GM23248 (cell line): ENCODE results near the gene C11orf16. TPM values are rescaled to one million over a fixed set of nuclear protein-coding genes. Genes with fewer than 3 reads are reported as not detected.
A peak's percentile ranks its signal among the peaks of the same experiment; 100 is the strongest.

Experiments used
- DNase-seq: peaks from one replicate; pipeline ENCODE4 v3.0.0-alpha.2; 2015
- H2AFZ ChIP-seq: fragments of 200-600 bp; sonication (generic); 2 replicates; pipeline ENCODE4 v1.6.1; 2016; ENCODE audit warnings: antibody characterized with exemption
- H3F3A ChIP-seq: fragments of 200-600 bp; sonication (generic); 2 replicates; pipeline ENCODE4 v1.6.1; 2016; ENCODE audit warnings: mild to moderate bottlenecking, antibody characterized with exemption, mixed run types; ENCODE audit not compliant: insufficient read depth
- H3K27ac ChIP-seq: fragments of 200-600 bp; sonication (generic); 2 replicates; pipeline ENCODE4 v1.5.1; 2016; ENCODE audit warnings: mild to moderate bottlenecking
- H3K27me3 ChIP-seq: fragments of 200-600 bp; sonication (generic); replicated peaks from 2 replicates; pipeline ENCODE4 v1.6.1; 2016; ENCODE audit warnings: mild to moderate bottlenecking; ENCODE audit not compliant: insufficient read depth
- H3K36me3 ChIP-seq: fragments of 200-600 bp; sonication (generic); 2 replicates; pipeline ENCODE4 v1.6.1; 2016; ENCODE audit warnings: low read depth, mild to moderate bottlenecking
- H3K4me1 ChIP-seq: fragments of 200-600 bp; sonication (generic); 2 replicates; pipeline ENCODE4 v1.6.1; 2016; ENCODE audit warnings: mild to moderate bottlenecking; ENCODE audit not compliant: insufficient read depth
- H3K4me2 ChIP-seq: fragments of 200-600 bp; sonication (generic); one replicate; pipeline ENCODE4 v1.6.1; 2016; ENCODE audit warnings: mild to moderate bottlenecking; ENCODE audit not compliant: unreplicated experiment
- H3K4me3 ChIP-seq: fragments of 200-600 bp; sonication (generic); 2 replicates; pipeline ENCODE4 v1.5.1; 2016; ENCODE audit warnings: mild to moderate bottlenecking
- H3K79me2 ChIP-seq: fragments of 200-600 bp; sonication (generic); 2 replicates; pipeline ENCODE4 v1.6.1; 2016; ENCODE audit warnings: mild to moderate bottlenecking; ENCODE audit not compliant: insufficient read depth
- H3K9ac ChIP-seq: fragments of 200-600 bp; sonication (generic); 2 replicates; pipeline ENCODE4 v1.6.1; 2016; ENCODE audit warnings: mild to moderate bottlenecking
- H3K9me2 ChIP-seq: fragments of 200-600 bp; sonication (generic); 2 replicates; pipeline ENCODE4 v1.6.1; 2016; ENCODE audit warnings: mixed run types, mild to moderate bottlenecking, moderate library complexity; ENCODE audit not compliant: insufficient read depth
- H3K9me3 ChIP-seq: fragments of 200-600 bp; sonication (generic); one replicate; pipeline ENCODE4 v1.6.1; 2017; ENCODE audit warnings: low read depth
- H4K20me1 ChIP-seq: fragments of 200-600 bp; sonication (generic); 2 replicates; pipeline ENCODE4 v1.6.0; 2016; ENCODE audit not compliant: insufficient read depth
- EZH2 ChIP-seq: fragments of 200-600 bp; sonication (generic); IDR thresholded peaks from 2 replicates; pipeline ENCODE4 v1.6.1; 2018; ENCODE audit warnings: antibody characterized with exemption, mild to moderate bottlenecking; ENCODE audit not compliant: insufficient read depth, poor library complexity, severe bottlenecking
- EZH2phosphoT487 ChIP-seq: fragments of 200-600 bp; sonication (generic); IDR thresholded peaks from 2 replicates; pipeline ENCODE4 v1.6.1; 2018; ENCODE audit warnings: antibody characterized with exemption, moderate library complexity, mild to moderate bottlenecking, low read depth; ENCODE audit not compliant: insufficient read depth
- WGBS, 2 experiments: methylation state at CpG; one replicate each; pipeline ENCODE4 v1.1.6; 2015 to 2017; ENCODE audit warnings: low lambda C conversion rate in 2 of 2, low coverage in 1 of 2; ENCODE audit errors: missing lambda C conversion rate in 2 of 2; 5-methylcytosine and 5-hydroxymethylcytosine counted together
- in situ Hi-C: fragments of 300-500 bp; cut with MboI; formaldehyde crosslinking; loops from 2 replicates; pipeline ENCODE4 v1.15.0; 2020
- polyA plus RNA-seq: library from polyadenylated mRNA; unstranded; fragments of >200 nt; fragmentation: Nextera tagmentation; extraction: Ambion mirVana; gene quantifications from 2 replicates; pipeline ENCODE4 v1.2.1, GENCODE V29; 2016
- total RNA-seq: library from RNA; depleted of rRNA; stranded (reverse); fragments of >200 nt; shearing (Covaris generic); gene quantifications from 2 replicates; pipeline ENCODE4 v1.2.3, GENCODE V29; 2014

The C11orf16 gene
- total and polyA plus RNA-seq, 2 experiments from 2014 or later = not detected

DNA sequence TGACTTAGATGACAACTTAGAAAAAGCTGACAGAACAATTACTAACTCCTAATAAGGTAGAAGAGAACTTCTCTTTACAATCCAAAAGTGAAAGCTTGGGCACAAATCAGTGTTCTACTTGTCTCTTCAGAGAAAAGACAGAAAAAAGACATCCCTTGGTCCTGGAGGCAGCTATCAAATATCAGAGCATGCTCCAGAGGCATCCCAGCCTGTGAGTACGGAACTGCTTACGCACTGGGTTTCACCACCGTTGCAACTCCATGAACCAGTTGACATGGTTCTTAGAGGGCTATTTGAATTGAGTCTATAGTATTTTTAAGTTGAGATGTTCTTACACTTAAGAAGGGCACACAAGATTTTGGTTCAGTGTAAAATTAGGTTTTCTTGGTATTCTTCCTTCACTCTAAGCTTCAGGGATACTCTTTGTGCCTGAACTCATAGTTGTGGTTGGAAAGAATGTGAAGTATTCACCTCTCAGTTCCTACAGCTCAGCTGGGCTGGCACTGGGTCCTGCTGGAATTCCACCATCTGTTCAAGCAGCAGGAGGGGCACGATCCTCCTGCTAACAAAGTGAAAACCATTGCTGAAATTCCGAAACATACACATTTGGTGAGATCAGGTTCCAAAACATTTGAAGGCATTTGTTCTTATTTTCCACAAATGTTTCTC lies 15.5 kb downstream of the C11orf16 start:
- peak; percentile 86 for DNase-seq
- Histone ChIP-seq H3F3A (peaks cover 23% of the 10 kb centered on the region), H3K9ac (peak overlapping the region; percentile 49), H3K4me3 (peak overlapping the region; percentile 55), H3K79me2 (peaks cover 23% of the 10 kb centered on the region), H3K4me1 (peaks cover 36% of the 10 kb centered on the region), H3K9me2 (no peaks in the 10 kb centered on the region), H3K36me3 (peaks cover 33% of the 10 kb centered on the region; the same call in 1 of the 2 replicates), H3K4me2 (peak overlapping the region; percentile 63), H2AFZ (peak overlapping the region; percentile 6; the same call in 1 of the 2 replicates), H4K20me1 (no peaks in the 10 kb centered on the region), H3K27ac (peak overlapping the region; percentile 73), H3K9me3 (no peaks in the 10 kb centered on the region), H3K27me3 (no peaks in the 10 kb centered on the region)
- in situ Hi-C loops = no loop called here
- TF ChIP-seq EZH2phosphoT487 (no peak), EZH2 (no peak)
- 49 to 51% methylated on average over 5 of the region's 5 CpGs for WGBS, 2 experiments

DNA sequence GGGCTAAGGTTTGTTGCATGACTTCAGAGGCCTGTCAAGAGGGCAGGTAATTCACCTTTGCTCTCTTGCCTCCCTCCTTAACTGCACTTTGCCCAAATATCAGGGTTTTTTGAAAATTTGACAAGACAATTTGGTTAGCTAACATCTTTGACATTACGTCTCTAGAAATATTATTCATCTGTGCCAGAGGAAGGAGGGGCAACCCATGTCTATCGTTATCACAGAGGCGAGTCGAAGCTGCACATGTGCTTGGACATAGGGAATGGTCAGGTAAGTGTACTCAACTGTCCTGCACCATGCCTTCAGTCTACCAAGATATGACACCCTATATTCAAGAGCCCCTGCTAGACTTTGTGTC lies 18.1 kb downstream of the C11orf16 start:
- H3K9me2 ChIP-seq = no peaks in the 10 kb centered on the region
- no peaks in the 10 kb centered on the region for H3K27me3 ChIP-seq
- in situ Hi-C loops = no loop called here
- 75 to 80% methylated on average over 4 of the region's 4 CpGs for WGBS, 2 experiments
- H3K27ac ChIP-seq = no peak overlapping the region
- no peak for DNase-seq
- peaks cover 23% of the 10 kb centered on the region for H3F3A ChIP-seq
- H3K79me2 ChIP-seq = peaks cover 29% of the 10 kb centered on the region
- peaks cover 44% of the 10 kb centered on the region for H3K4me1 ChIP-seq
- H4K20me1 ChIP-seq = no peaks in the 10 kb centered on the region
- H2AFZ ChIP-seq = no peak overlapping the region
- H3K36me3 ChIP-seq = 0 out of 2 replicates have a peak, but pooled peaks cover 15% of the 10 kb centered on the region
- no peak overlapping the region for H3K9ac ChIP-seq
- no peak for TF ChIP-seq EZH2phosphoT487
- no peak for TF ChIP-seq EZH2
- H3K4me3 ChIP-seq = no peak overlapping the region
- H3K9me3 ChIP-seq = no peaks in the 10 kb centered on the region
- no peak overlapping the region for H3K4me2 ChIP-seq

DNA sequence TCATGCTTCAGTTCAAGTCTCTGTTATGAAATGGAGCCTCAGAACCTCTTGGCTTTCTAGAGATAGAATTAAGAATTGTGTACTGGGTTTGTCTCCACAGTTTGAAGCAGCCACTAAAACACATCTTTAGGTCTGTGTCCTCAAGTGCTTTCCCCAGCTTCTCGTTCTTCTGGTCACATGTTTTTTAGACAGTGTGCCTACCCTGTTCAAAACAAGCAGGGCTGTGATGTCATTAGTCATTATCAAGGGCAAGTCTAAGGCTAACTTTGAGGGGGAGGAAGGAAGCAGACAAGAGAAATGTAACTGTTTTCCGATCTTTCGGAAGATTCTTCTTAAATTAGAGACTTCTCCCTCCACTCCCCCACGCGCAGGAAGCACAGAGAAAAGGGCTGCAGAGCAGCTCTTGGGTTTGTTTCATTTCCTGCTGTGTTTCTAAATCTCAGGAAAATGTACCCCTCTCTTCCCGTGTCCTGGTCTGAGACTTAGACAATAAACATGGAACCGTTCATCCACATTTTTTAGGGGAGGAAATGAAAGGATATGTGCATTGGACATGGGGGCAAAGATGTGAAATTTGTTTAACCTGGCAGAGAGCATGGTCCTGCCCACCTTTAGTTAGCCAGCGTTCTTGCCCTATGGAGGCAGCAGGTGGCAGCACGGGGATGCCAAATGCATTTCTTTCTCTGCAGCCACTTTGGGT lies 18.6 kb downstream of the C11orf16 start:
- H3K36me3 ChIP-seq = 0 out of 2 replicates have a peak, but pooled peaks cover 14% of the 10 kb centered on the region
- no peaks in the 10 kb centered on the region for H3K27me3 ChIP-seq
- in situ Hi-C loops = no loop called here
- no peaks in the 10 kb centered on the region for H4K20me1 ChIP-seq
- H3F3A ChIP-seq = peaks cover 23% of the 10 kb centered on the region
- H3K4me1 ChIP-seq = peaks cover 46% of the 10 kb centered on the region
- no peak for TF ChIP-seq EZH2
- no peak for TF ChIP-seq EZH2phosphoT487
- 0 out of 2 replicates have a peak overlapping the region, but pooled peaks have one; percentile 21 for H3K4me3 ChIP-seq
- DNase-seq = peak; percentile 59
- no peak overlapping the region for H3K27ac ChIP-seq
- H3K9me2 ChIP-seq = no peaks in the 10 kb centered on the region
- peak overlapping the region; percentile 18; the same call in 1 of the 2 replicates for H3K9ac ChIP-seq
- no peaks in the 10 kb centered on the region for H3K9me3 ChIP-seq
- 40 to 41% methylated on average over 9 of the region's 9 CpGs for WGBS, 2 experiments
- peaks cover 29% of the 10 kb centered on the region for H3K79me2 ChIP-seq
- peak overlapping the region; percentile 61 for H3K4me2 ChIP-seq
- H2AFZ ChIP-seq = peak overlapping the region; percentile 37

DNA sequence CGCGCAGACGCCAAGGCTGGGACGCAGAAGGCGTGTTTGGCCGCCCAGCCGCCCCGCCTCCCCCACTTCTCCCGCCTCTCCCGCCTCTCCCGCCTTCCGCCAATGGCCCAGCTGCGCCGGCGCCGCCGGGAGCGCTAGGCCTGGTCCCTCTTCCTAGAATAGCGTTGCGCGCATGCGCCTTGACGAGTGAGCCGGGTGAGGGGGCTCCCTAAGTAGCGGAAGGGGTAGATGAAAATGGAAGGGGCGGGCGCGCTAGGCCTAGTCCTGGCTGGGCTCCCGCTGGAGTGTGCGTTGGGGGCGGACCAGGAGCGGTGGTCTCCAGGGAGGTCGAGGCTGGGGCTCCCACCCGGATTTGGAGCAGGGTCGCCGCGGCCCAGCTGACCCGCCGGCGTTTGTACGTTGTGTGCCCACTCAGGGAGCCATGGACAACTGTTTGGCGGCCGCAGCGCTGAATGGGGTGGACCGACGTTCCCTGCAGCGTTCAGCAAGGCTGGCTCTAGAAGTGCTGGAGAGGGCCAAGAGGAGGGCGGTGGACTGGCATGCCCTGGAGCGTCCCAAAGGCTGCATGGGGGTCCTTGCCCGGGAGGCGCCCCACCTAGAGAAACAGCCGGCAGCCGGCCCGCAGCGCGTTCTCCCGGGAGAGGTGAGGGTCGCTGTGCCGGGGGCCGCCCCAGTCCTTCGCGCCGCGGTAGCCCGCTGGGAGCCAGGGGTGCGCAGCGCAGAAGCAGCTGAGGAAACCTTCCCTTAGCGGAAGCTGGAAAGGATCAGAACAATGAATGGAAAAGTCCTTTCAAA lies 21.5 kb downstream of the C11orf16 start, which contains the start of gene AKIP1:
AKIP1 (plus strand) TSS at position 161 of the 795 bp plus-strand sequence; CDS start at position 422, 261 bp downstream.
- 1% methylated on average over 62 to 64 of the region's 68 CpGs for WGBS, 2 experiments
- Histone ChIP-seq H3F3A (peaks cover 12% of the 10 kb centered on the region), H3K4me2 (peak within 1 kb of the TSS; percentile 87), H3K4me3 (peak within 1 kb of the TSS; percentile 89), H3K9me3 (no peaks in the 10 kb centered on the region), H4K20me1 (no peaks in the 10 kb centered on the region), H3K27me3 (no peaks in the 10 kb centered on the region), H3K9ac (peak within 1 kb of the TSS; percentile 87), H3K9me2 (no peaks in the 10 kb centered on the region), H3K4me1 (peaks cover 37% of the 10 kb centered on the region), H2AFZ (peak within 1 kb of the TSS; percentile 92), H3K27ac (peak within 1 kb of the TSS; percentile 55), H3K79me2 (peaks cover 29% of the 10 kb centered on the region), H3K36me3 (no peaks in the 10 kb centered on the region)
- TF ChIP-seq EZH2 (no peak), EZH2phosphoT487 (no peak)
- in situ Hi-C loops = no loop called here
- DNase-seq = peak; percentile 96
